H1 (cell line): ENCODE measurements around the gene YPEL4. TPM values are rescaled to one million over a fixed set of nuclear protein-coding genes. Genes with fewer than 3 reads are reported as not detected.

Source experiments
- CTCF ChIA-PET: fragments of 300-600 bp; sonication (Branson Sonifier 250); formaldehyde crosslinking; loops from one replicate; lab custom pipeline; 2021; ENCODE audit not compliant: partially characterized antibody; lab: Charles Lee
- POLR2A ChIA-PET: fragments of 300-600 bp; sonication (Branson Sonifier 250); formaldehyde crosslinking; loops from one replicate; lab custom pipeline; 2021; ENCODE audit warnings: inconsistent platforms; ENCODE audit not compliant: partially characterized antibody; lab: Charles Lee
- DNase-seq, 2 experiments: peaks; one replicate each; pipeline versions ENCODE4 v3.0.0 to v3.0.0-alpha.2; 2010 to 2022; ENCODE audit warnings: low spot score in 2 of 2, low read depth in 1 of 2, mixed read lengths in 1 of 2
- FAIRE-seq: peaks from 2 replicates; lab custom pipeline; 2011; peaks lifted over from hg19 to GRCh38; lab: Jason Lieb, UNC
- H2AFZ ChIP-seq: 2 replicates; pipeline ENCODE4 v1.8.1; 2012; ENCODE audit warnings: low read length, inconsistent platforms
- H2AK5ac ChIP-seq: 2 replicates; pipeline ENCODE4 v1.6.1; 2013; ENCODE audit warnings: low read depth, low read length
- H2BK120ac ChIP-seq: replicated peaks from 2 replicates; pipeline ENCODE3; 2013; ENCODE audit warnings: low read depth, low read length, inconsistent platforms
- H2BK12ac ChIP-seq: 2 replicates; pipeline ENCODE4 v1.6.1; 2013; ENCODE audit warnings: low read depth, low read length
- H2BK15ac ChIP-seq: 2 replicates; pipeline ENCODE4 v1.6.1; 2013; ENCODE audit warnings: low read length
- H2BK20ac ChIP-seq: 2 replicates; pipeline ENCODE4 v1.6.1; 2013; ENCODE audit warnings: low read length
- H2BK5ac ChIP-seq: 2 replicates; pipeline ENCODE4 v1.6.1; 2013; ENCODE audit warnings: low read depth, low read length
- H3K14ac ChIP-seq: 2 replicates; pipeline ENCODE4 v1.6.1; 2013; ENCODE audit warnings: inconsistent platforms; ENCODE audit not compliant: insufficient read length
- H3K18ac ChIP-seq: 2 replicates; pipeline ENCODE4 v1.6.1; 2013; ENCODE audit warnings: low read length; ENCODE audit errors: extremely low read depth
- H3K23ac ChIP-seq: 2 replicates; pipeline ENCODE4 v1.6.1; 2013; ENCODE audit warnings: inconsistent platforms; ENCODE audit not compliant: insufficient read length
- H3K23me2 ChIP-seq: 2 replicates; pipeline ENCODE4 v1.6.1; 2013; ENCODE audit warnings: low read depth, low read length
- H3K27ac ChIP-seq: 2 replicates; pipeline ENCODE4 v1.6.1; 2011; ENCODE audit warnings: low read depth, low read length, inconsistent platforms
- H3K27me3 ChIP-seq, 4 experiments: replicated peaks in 1 of 4; 1 replicate in 1 of 4; 2 replicates in 3 of 4; pipeline versions ENCODE4 v1.6.1 to v1.8.1; 2011 to 2013; ENCODE audit warnings: low read length in 3 of 4, mild to moderate bottlenecking in 3 of 4, inconsistent platforms in 2 of 4, mixed read lengths in 2 of 4, moderate library complexity in 1 of 4; ENCODE audit not compliant: control insufficient read depth in 3 of 4, insufficient read depth in 3 of 4; ENCODE audit errors: extremely low read depth in 1 of 4
- H3K36me3 ChIP-seq, 4 experiments: 2 replicates each; pipeline versions ENCODE4 v1.6.1 to v1.8.1; 2011 to 2013; ENCODE audit warnings: mild to moderate bottlenecking in 4 of 4, low read length in 3 of 4, moderate library complexity in 2 of 4, control low read depth in 1 of 4, inconsistent platforms in 1 of 4; ENCODE audit not compliant: insufficient read depth in 4 of 4, control insufficient read depth in 2 of 4
- H3K4ac ChIP-seq: replicated peaks from 2 replicates; pipeline ENCODE3; 2013; ENCODE audit warnings: low read length, low read depth, mixed read lengths, inconsistent platforms; ENCODE audit not compliant: insufficient read length
- H3K4me1 ChIP-seq, 4 experiments: replicated peaks in 1 of 4; 1 replicate in 1 of 4; 2 replicates in 3 of 4; pipeline versions ENCODE4 v1.6.1 to v1.8.1; 2011 to 2013; ENCODE audit warnings: low read length in 3 of 4, inconsistent platforms in 2 of 4, mixed read lengths in 1 of 4; ENCODE audit not compliant: insufficient read depth in 4 of 4, control insufficient read depth in 3 of 4
- H3K4me2 ChIP-seq, 2 experiments: 2 replicates each; pipeline versions ENCODE4 v1.6.1 to v1.8.1; 2011 to 2013; ENCODE audit warnings: low read depth in 2 of 2, low read length in 2 of 2, control low read depth in 1 of 2, inconsistent platforms in 1 of 2, mild to moderate bottlenecking in 1 of 2; ENCODE audit not compliant: insufficient read depth in 1 of 2
- H3K4me3 ChIP-seq, 4 experiments: fragments of 200-600, 300-600 bp in 1 of 4; sonication (generic), shearing (Covaris generic), sonication (Bioruptor Twin) in 1 of 4; 2 replicates each; pipeline versions ENCODE4 v1.5.1 to v1.8.1; 2011 to 2016; ENCODE audit warnings: low read length in 4 of 4, low read depth in 3 of 4, control low read depth in 2 of 4, inconsistent platforms in 2 of 4, mild to moderate bottlenecking in 2 of 4, mixed read lengths in 1 of 4, moderate library complexity in 1 of 4; ENCODE audit not compliant: insufficient read depth in 2 of 4; ENCODE audit errors: extremely low read depth in 1 of 4
- H3K56ac ChIP-seq: replicated peaks from 2 replicates; pipeline ENCODE3; 2013; ENCODE audit warnings: low read depth, mild to moderate bottlenecking, mixed read lengths, low read length, inconsistent platforms; ENCODE audit not compliant: insufficient read length
- H3K79me1 ChIP-seq: 2 replicates; pipeline ENCODE4 v1.6.1; 2013; ENCODE audit warnings: low read depth, low read length, control low read depth
- H3K79me2 ChIP-seq, 2 experiments: 2 replicates each; pipeline versions ENCODE4 v1.6.1 to v1.8.1; 2012 to 2013; ENCODE audit warnings: low read length in 2 of 2, mild to moderate bottlenecking in 2 of 2, inconsistent platforms in 1 of 2; ENCODE audit not compliant: insufficient read depth in 2 of 2, control insufficient read depth in 1 of 2
- H3K9ac ChIP-seq, 4 experiments: replicated peaks in 1 of 4; 1 replicate in 1 of 4; 2 replicates in 3 of 4; pipeline versions ENCODE4 v1.6.1 to v1.8.1; 2011 to 2013; ENCODE audit warnings: low read depth in 3 of 4, low read length in 3 of 4, control low read depth in 2 of 4, mild to moderate bottlenecking in 2 of 4, moderate library complexity in 2 of 4, inconsistent platforms in 1 of 4; ENCODE audit errors: extremely low read depth in 1 of 4
- H3K9me3 ChIP-seq, 2 experiments: 2 replicates each; pipeline versions ENCODE4 v1.6.1 to v1.8.1; 2012 to 2013; ENCODE audit warnings: mild to moderate bottlenecking in 2 of 2, moderate library complexity in 2 of 2, control low read depth in 1 of 2, inconsistent platforms in 1 of 2, low read depth in 1 of 2, low read length in 1 of 2, mixed read lengths in 1 of 2; ENCODE audit not compliant: insufficient read depth in 2 of 2
- H4K20me1 ChIP-seq, 2 experiments: replicated peaks in 1 of 2; 2 replicates each; pipeline versions ENCODE3 to v1.8.1; 2011 to 2013; ENCODE audit warnings: inconsistent platforms in 2 of 2, low read length in 2 of 2, mild to moderate bottlenecking in 1 of 2; ENCODE audit not compliant: insufficient read depth in 2 of 2, control insufficient read depth in 1 of 2
- H4K5ac ChIP-seq: 2 replicates; pipeline ENCODE4 v1.6.1; 2013; ENCODE audit warnings: low read length, low read depth, mixed read lengths, inconsistent platforms; ENCODE audit not compliant: insufficient read length
- H4K8ac ChIP-seq: 2 replicates; pipeline ENCODE4 v1.8.0; 2013; ENCODE audit warnings: mild to moderate bottlenecking, moderate library complexity, low read length, inconsistent platforms; ENCODE audit not compliant: insufficient read depth; ENCODE audit errors: extremely low read depth
- H4K91ac ChIP-seq: replicated peaks from 2 replicates; pipeline ENCODE3; 2013; ENCODE audit warnings: low read length, mixed read lengths, inconsistent platforms; ENCODE audit not compliant: insufficient read length
- GABPA ChIP-seq: IDR thresholded peaks from 2 replicates; pipeline ENCODE4 v1.6.1; 2011; ENCODE audit warnings: mild to moderate bottlenecking, low read length, moderate library complexity, borderline replicate concordance; ENCODE audit not compliant: insufficient read depth
- KDM4A ChIP-seq: IDR thresholded peaks from one replicate; pipeline ENCODE4 v1.7.1; 2012; ENCODE audit warnings: low read depth, mild to moderate bottlenecking, moderate library complexity, low read length, inconsistent platforms; ENCODE audit not compliant: severe bottlenecking
- RFX5 ChIP-seq: IDR thresholded peaks from 2 replicates; pipeline ENCODE4 v1.6.1; 2011; ENCODE audit warnings: low read depth, low read length, improper control_type of control experiment, borderline replicate concordance
- SIN3A ChIP-seq, 2 experiments: IDR thresholded peaks in 1 of 2; conservative IDR thresholded peaks in 1 of 2; 2 replicates each; pipeline ENCODE4 v1.6.1; 2011 to 2012; ENCODE audit warnings: low read length in 2 of 2, improper control_type of control experiment in 1 of 2, low read depth in 1 of 2, mild to moderate bottlenecking in 1 of 2
- SP2 ChIP-seq: IDR thresholded peaks from 2 replicates; pipeline ENCODE4 v1.6.1; 2012; ENCODE audit warnings: mild to moderate bottlenecking, low read length, inconsistent platforms
- USF2 ChIP-seq: IDR thresholded peaks from 2 replicates; pipeline ENCODE4 v1.6.1; 2011; ENCODE audit warnings: low read length, improper control_type of control experiment
- WGBS, 2 experiments: shearing (Covaris generic) in 1 of 2; methylation state at CpG; one replicate each; pipeline versions ENCODE4 v1.1.6 to v1.1.7; 2013 to 2015; ENCODE audit warnings: low lambda C conversion rate in 2 of 2, mixed read lengths in 2 of 2, inconsistent platforms in 1 of 2, low coverage in 1 of 2, missing lambda C conversion rate in 1 of 2; ENCODE audit not compliant: insufficient replicate concordance in 2 of 2, insufficient coverage in 1 of 2, insufficient read length in 1 of 2; ENCODE audit errors: extremely low coverage in 1 of 2, missing lambda C conversion rate in 1 of 2; 5-methylcytosine and 5-hydroxymethylcytosine counted together
- polyA plus RNA-seq, 7 experiments: library from polyadenylated mRNA; depleted of rRNA in 3 of 7; stranded (reverse) in 5 of 7; unstranded in 2 of 7; fragments of >200 nt in 5 of 7; fragments of 200-250 nt in 2 of 7; gene quantifications; 1 replicate in 5 of 7; 2 replicates in 1 of 7; 4 replicates in 1 of 7; pipeline versions ENCODE4 v1.2.1 to v1.2.3, GENCODE V29; 2011 to 2013; ENCODE audit warnings: missing spikeins in 2 of 7, mixed read lengths in 2 of 7
- total RNA-seq: library from RNA; stranded (reverse); fragmentation: NEBNext Ultra II Directional; extraction: Animal tissue kit (Norgen Biotek cat#: 25700); gene quantifications from 2 replicates; pipeline ENCODE4 v1.2.1, GENCODE V29; 2021

Gene YPEL4
- total and polyA plus RNA-seq, 2 of the 8 experiments (the other 6 are each of a cell fraction or from before 2014, with no cell fraction given), result 0.13 to 0.38 TPM

DNA sequence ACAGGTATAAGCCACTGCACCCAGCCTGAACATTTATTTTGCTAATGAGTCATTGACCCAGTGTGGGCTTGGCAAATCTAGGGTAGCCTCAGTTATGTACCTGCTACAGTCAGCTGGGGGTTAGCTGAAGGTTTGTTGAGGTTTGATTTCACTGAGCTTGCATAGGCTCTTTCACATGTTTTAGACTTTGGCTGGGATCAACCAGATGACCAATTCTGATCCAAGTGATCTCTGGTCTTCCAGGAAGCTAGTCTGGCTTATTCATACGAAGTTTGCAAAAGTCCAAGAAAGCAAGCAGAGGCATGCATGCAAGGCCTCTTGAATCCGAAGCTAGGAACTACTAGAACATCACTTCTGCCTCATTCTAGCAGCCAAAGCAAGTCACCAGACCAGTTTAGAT, 31.3 kb downstream of the YPEL4 start:
- Histone ChIP-seq H3K4me1 (no peaks in the 10 kb centered on the region), H2BK15ac (no peak overlapping the region), H3K14ac (no peak overlapping the region), H3K4me3 (no peak overlapping the region), H3K9ac (no peak overlapping the region), H4K20me1 (no peaks in the 10 kb centered on the region), H3K23ac (no peak overlapping the region), H2BK120ac (no peak overlapping the region), H3K18ac (no peak overlapping the region), H2BK12ac (no peak overlapping the region), H3K9me3 (peaks cover 5 to 10% of the 10 kb centered on the region in 2 experiments; a peak in 3 of 4 replicates), H3K36me3 (peaks cover 0 to 18% (median 4%) of the 10 kb centered on the region in 4 experiments; a peak in 3 of 8 replicates), H4K5ac (no peak overlapping the region), H3K56ac (no peak overlapping the region), H2AK5ac (no peak overlapping the region), H2BK20ac (no peak overlapping the region), H4K91ac (no peak overlapping the region), H3K79me2 (no peaks in the 10 kb centered on the region), H4K8ac (no peak overlapping the region), H3K23me2 (no peaks in the 10 kb centered on the region; the same call in 1 of the 2 replicates), H2BK5ac (no peak overlapping the region), H2AFZ (no peak overlapping the region), H3K4ac (no peak overlapping the region), H3K27me3 (no peaks in the 10 kb centered on the region), H3K4me2 (no peak overlapping the region), H3K79me1 (no peaks in the 10 kb centered on the region), H3K27ac (no peak overlapping the region)
- CTCF ChIA-PET, result interaction anchor here (1.1 to 12.6 kb wide), 11 partner anchors 9 to 127 kb away, joined by 3 to 129 read pairs (median 5); partner anchors contain the start of gene SERPING1
- POLR2A ChIA-PET, result interaction anchor here (1.4 to 51.1 kb wide), 3 partner anchors 13 to 44 kb away, joined by 5 to 1546 read pairs (median 8); partner anchors contain the start of genes CLP1 and YPEL4
- FAIRE-seq (no peak), DNase-seq (no peak)
- 94% methylated on average over 2 of the region's 2 CpGs; no CpG with 5 or more reads in 1 of the 2 experiments for WGBS, 2 experiments
- no peak for TF ChIP-seq SIN3A (conservative IDR thresholded peaks at IDR 0.05 in 1 of 2, IDR thresholded peaks at IDR 0.05 in 1 of 2; ENCODE audit: low read depth in 1 of 2, low read length in 2 of 2)
- no peak for TF ChIP-seq RFX5
- no peak for TF ChIP-seq KDM4A
- TF ChIP-seq SP2, result no peak
- TF ChIP-seq GABPA, result no peak
- TF ChIP-seq USF2, result no peak
